ENCODE results near the gene TMEM26. TPM values are rescaled to one million over a fixed set of nuclear protein-coding genes. Genes with fewer than 3 reads are reported as not detected.

Gene TMEM26
- total and polyA plus RNA-seq, 9 donors = 0.12 to 2.9 (median 1.1) TPM

DNA sequence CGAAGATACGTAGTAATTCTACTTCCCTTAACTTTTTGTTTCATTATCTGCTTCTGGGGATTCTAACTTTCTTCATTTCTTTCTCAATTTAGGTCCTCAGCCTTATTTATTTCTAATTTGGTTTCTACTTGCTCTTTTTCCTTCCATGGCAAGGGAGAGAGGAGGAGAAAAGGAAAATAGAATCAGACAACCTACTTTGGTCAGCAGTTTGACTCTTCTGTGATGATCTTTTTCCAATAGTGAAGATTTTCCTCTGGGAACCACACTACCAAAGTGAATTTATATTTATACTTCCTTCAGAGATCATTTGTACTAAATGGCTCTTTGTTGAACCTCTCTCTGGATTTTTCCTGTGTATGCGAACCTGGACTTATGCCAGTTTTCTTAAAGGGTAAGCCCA, 90.2 kb downstream of the TMEM26 start:
- no peaks in the 10 kb centered on the region for H3K9me3 ChIP-seq
- intact Hi-C loops (cut with DNase I) = no loop called here
- H3K27ac ChIP-seq = no peak overlapping the region
- TF ChIP-seq POLR2A (IDR thresholded peaks at IDR 0.05) (no peak), EP300 (IDR thresholded peaks at IDR 0.05) (no peak)
- TF ChIP-seq, protein P1, sequence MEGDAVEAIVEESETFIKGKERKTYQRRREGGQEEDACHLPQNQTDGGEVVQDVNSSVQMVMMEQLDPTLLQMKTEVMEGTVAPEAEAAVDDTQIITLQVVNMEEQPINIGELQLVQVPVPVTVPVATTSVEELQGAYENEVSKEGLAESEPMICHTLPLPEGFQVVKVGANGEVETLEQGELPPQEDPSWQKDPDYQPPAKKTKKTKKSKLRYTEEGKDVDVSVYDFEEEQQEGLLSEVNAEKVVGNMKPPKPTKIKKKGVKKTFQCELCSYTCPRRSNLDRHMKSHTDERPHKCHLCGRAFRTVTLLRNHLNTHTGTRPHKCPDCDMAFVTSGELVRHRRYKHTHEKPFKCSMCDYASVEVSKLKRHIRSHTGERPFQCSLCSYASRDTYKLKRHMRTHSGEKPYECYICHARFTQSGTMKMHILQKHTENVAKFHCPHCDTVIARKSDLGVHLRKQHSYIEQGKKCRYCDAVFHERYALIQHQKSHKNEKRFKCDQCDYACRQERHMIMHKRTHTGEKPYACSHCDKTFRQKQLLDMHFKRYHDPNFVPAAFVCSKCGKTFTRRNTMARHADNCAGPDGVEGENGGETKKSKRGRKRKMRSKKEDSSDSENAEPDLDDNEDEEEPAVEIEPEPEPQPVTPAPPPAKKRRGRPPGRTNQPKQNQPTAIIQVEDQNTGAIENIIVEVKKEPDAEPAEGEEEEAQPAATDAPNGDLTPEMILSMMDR (IDR thresholded peaks at IDR 0.05) = no peak
- no peaks in the 10 kb centered on the region for H3K27me3 ChIP-seq
- DNase-seq = no peak
- H3K4me3 ChIP-seq = no peak overlapping the region
- H3K4me1 ChIP-seq (ENCODE audit: insufficient read depth) = no peaks in the 10 kb centered on the region
- 64 to 66% (median 65%) methylated on average over 3 of the region's 3 CpGs for WGBS, 3 donors
- no peaks in the 10 kb centered on the region for H3K36me3 ChIP-seq

DNA sequence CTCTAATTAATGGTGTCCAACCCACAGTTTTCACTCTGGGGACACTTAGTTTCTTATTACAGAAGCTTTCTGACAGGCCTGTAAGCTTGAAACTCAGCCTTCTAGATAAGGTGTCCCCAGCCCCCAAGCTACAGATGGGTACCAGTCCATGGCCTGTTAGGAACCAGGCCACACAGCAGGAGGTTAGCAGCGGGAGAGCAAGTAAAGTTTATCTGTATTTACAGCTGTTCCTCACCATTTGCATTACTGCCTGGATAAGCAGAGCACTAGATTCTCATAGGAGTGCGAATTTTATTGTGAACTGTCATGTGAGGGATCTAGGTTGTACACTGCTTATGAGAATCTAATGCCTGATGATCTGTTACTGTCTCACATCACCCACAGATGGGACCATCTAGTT, 93.7 kb downstream of the TMEM26 start:
- Histone ChIP-seq H3K9me3 (no peaks in the 10 kb centered on the region), H3K36me3 (no peaks in the 10 kb centered on the region), H3K4me1 (ENCODE audit: insufficient read depth) (no peaks in the 10 kb centered on the region), H3K4me3 (no peak overlapping the region), H3K27ac (no peak overlapping the region), H3K27me3 (no peaks in the 10 kb centered on the region)
- intact Hi-C loops (cut with DNase I) = no loop called here
- WGBS, 3 donors = 84 to 90% (median 88%) methylated on average over 2 of the region's 2 CpGs
- no peak for DNase-seq
- no peak for TF ChIP-seq POLR2A (IDR thresholded peaks at IDR 0.05)

DNA sequence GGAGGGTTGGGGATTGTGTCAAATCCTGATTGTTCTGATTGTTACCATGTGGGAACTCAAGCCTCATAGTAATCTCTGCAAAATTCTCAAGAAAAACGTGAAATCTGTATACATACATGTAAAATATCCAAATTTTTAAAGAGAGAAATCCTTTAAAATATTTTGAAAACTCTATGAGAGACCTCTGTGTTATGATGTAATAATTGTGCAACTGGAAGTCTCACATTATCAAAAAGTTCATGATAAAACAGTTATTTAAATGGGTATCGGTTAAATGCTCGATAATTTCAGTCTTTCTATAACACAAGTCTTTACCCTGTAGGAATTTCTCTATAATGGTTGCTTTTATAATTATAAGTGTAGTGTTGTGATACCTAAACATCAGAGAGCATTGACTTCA, 95.5 kb downstream of the TMEM26 start:
- Histone ChIP-seq H3K9me3 (no peaks in the 10 kb centered on the region), H3K4me1 (ENCODE audit: insufficient read depth) (no peaks in the 10 kb centered on the region), H3K27ac (no peak overlapping the region), H3K27me3 (no peaks in the 10 kb centered on the region), H3K36me3 (no peaks in the 10 kb centered on the region), H3K4me3 (no peak overlapping the region)
- no peak for DNase-seq
- intact Hi-C loops (cut with DNase I) = no loop called here
- no peak for TF ChIP-seq POLR2A (IDR thresholded peaks at IDR 0.05)
- TF ChIP-seq, protein P1 (IDR thresholded peaks at IDR 0.05) = no peak
- TF ChIP-seq EP300 (IDR thresholded peaks at IDR 0.05) = no peak
- 83 to 92% (median 86%) methylated on average over 3 of the region's 3 CpGs for WGBS, 3 donors

Other genes with a start within 250 kb of the TMEM26 start
- gene CABCOCO1, start 209.5 kb upstream of the TMEM26 start, total RNA-seq = 10 to 100 TPM in 1 of 7 donors, 1 to 10 TPM in 1, under 1 TPM in 5; 0.15 to 10.1 (median 0.55) TPM
- under 1 TPM; 0.38 to 0.84 TPM for gene CABCOCO1, start 209.5 kb upstream of the TMEM26 start, polyA plus RNA-seq

Data from ovary (tissue), 9 donors.